Esophagus (tissue), 2 donors: ENCODE data around the gene MT2A. TPM values are rescaled to one million over a fixed set of nuclear protein-coding genes. Genes with fewer than 3 reads are reported as not detected.
A peak's percentile ranks its signal among the peaks of the same experiment; 100 is the strongest.

Experiments used
- H3K27ac ChIP-seq, 2 donors: one replicate each; pipeline ENCODE4 v1.5.1; 2013; ENCODE audit warnings: low read depth in 2 of 2, mild to moderate bottlenecking in 2 of 2, inconsistent platforms in 1 of 2, low read length in 1 of 2, moderate library complexity in 1 of 2
- H3K27me3 ChIP-seq, 2 donors: one replicate each; pipeline ENCODE4 v1.6.1; 2013; ENCODE audit warnings: low read length in 2 of 2, control low read depth in 1 of 2, mild to moderate bottlenecking in 1 of 2; ENCODE audit not compliant: insufficient read depth in 2 of 2, control insufficient read depth in 1 of 2
- H3K36me3 ChIP-seq, 2 donors: one replicate each; pipeline ENCODE4 v1.6.1; 2013; ENCODE audit warnings: low read length in 1 of 2; ENCODE audit not compliant: control insufficient read depth in 2 of 2, insufficient read depth in 2 of 2
- H3K4me1 ChIP-seq, 2 donors: one replicate each; pipeline ENCODE4 v1.6.1; 2013; ENCODE audit warnings: low read length in 1 of 2; ENCODE audit not compliant: control insufficient read depth in 2 of 2, insufficient read depth in 2 of 2
- H3K4me3 ChIP-seq, 2 donors: one replicate each; pipeline ENCODE4 v1.5.1; 2013; ENCODE audit warnings: low read length in 2 of 2, mild to moderate bottlenecking in 2 of 2, low read depth in 1 of 2, moderate library complexity in 1 of 2
- H3K9me3 ChIP-seq, 2 donors: one replicate each; pipeline ENCODE4 v1.6.1; 2013; ENCODE audit warnings: mild to moderate bottlenecking in 2 of 2, low read depth in 1 of 2, low read length in 1 of 2, moderate library complexity in 1 of 2; ENCODE audit not compliant: control insufficient read depth in 2 of 2, insufficient read depth in 1 of 2
- WGBS, 2 donors: extraction: QIAGEN DNeasy Blood & Tissue Kit; methylation state at CpG; one replicate each; pipeline ENCODE4 v1.1.7; 2013; 5-methylcytosine and 5-hydroxymethylcytosine counted together
- polyA plus RNA-seq, 2 donors: library from polyadenylated mRNA; stranded (reverse); fragments of 200-250 nt; gene quantifications; one replicate each; pipeline ENCODE4 v1.2.3, GENCODE V29; 2013
- donor health status: healthy with polysubstance abuse.
- donor health status: Bipolar disorder and iron deficiency.

The MT2A gene
- polyA plus RNA-seq, 2 donors = 264 to 473 TPM

- Histone ChIP-seq H3K36me3 (no peaks in the 10 kb centered on the region), H3K4me1 (peaks cover 0 to 10% of the 10 kb centered on the region in 2 donors), H3K27me3 (peaks cover 0 to 3% of the 10 kb centered on the region in 2 donors), H3K4me3 (peak overlapping the region in 1 of 2 donors; percentile 11), H3K27ac (peak overlapping the region in 1 of 2 donors; percentile 40), H3K9me3 (no peaks in the 10 kb centered on the region)
- WGBS, 2 donors = 7 to 12% methylated on average over 38 to 42 of the region's 42 CpGs
Observed at GRCh38 chr16:56643080-56643778, 34.8 kb downstream of the MT2A start.

GRCh38 chr16:56643833-56644232 is 35.4 kb downstream of the MT2A start:
- Histone ChIP-seq H3K9me3 (no peaks in the 10 kb centered on the region), H3K4me3 (no peak overlapping the region), H3K4me1 (peaks cover 0 to 10% of the 10 kb centered on the region in 2 donors), H3K27me3 (peaks cover 0 to under 1% of the 10 kb centered on the region in 2 donors), H3K27ac (no peak overlapping the region), H3K36me3 (no peaks in the 10 kb centered on the region)
- WGBS, 2 donors = 50 to 61% methylated on average over 5 of the region's 5 CpGs

GRCh38 chr16:56645311-56645710 is 36.9 kb downstream of the MT2A start:
- Histone ChIP-seq H3K4me3 (no peak overlapping the region), H3K27ac (no peak overlapping the region), H3K27me3 (no peaks in the 10 kb centered on the region), H3K36me3 (no peaks in the 10 kb centered on the region), H3K9me3 (no peaks in the 10 kb centered on the region), H3K4me1 (peaks cover 0 to 10% of the 10 kb centered on the region in 2 donors)
- WGBS, 2 donors = 60 to 73% methylated on average over 1 of the region's 1 CpG

- 0% methylated on average over 1 of the region's 1 CpG for WGBS, 2 donors
- Histone ChIP-seq H3K9me3 (no peaks in the 10 kb centered on the region), H3K4me3 (no peak overlapping the region), H3K27ac (no peak overlapping the region), H3K36me3 (no peaks in the 10 kb centered on the region), H3K27me3 (no peaks in the 10 kb centered on the region), H3K4me1 (peaks cover 0 to 10% of the 10 kb centered on the region in 2 donors)
Observed at GRCh38 chr16:56645838-56646237, 37.5 kb downstream of the MT2A start.

- H3K4me1 ChIP-seq = peaks cover 0 to 11% of the 10 kb centered on the region in 2 donors
- no peaks in the 10 kb centered on the region for H3K36me3 ChIP-seq
- H3K27me3 ChIP-seq = no peaks in the 10 kb centered on the region
- H3K4me3 ChIP-seq = no peak overlapping the region
- WGBS, 2 donors = 45 to 55% methylated on average over 33 of the region's 33 CpGs
- H3K9me3 ChIP-seq = no peaks in the 10 kb centered on the region
- H3K27ac ChIP-seq = no peak overlapping the region
Observed at GRCh38 chr16:56647641-56648431, 39.5 kb downstream of the MT2A start.

- Histone ChIP-seq H3K4me1 (peaks cover 0 to 2% of the 10 kb centered on the region in 2 donors), H3K27ac (no peak overlapping the region), H3K27me3 (no peaks in the 10 kb centered on the region), H3K36me3 (no peaks in the 10 kb centered on the region), H3K4me3 (no peak overlapping the region), H3K9me3 (no peaks in the 10 kb centered on the region)
- 85 to 92% methylated on average over 2 of the region's 2 CpGs for WGBS, 2 donors
Observed at GRCh38 chr16:56649271-56649670, 40.9 kb downstream of the MT2A start.

GRCh38 chr16:56649820-56650219 is 41.4 kb downstream of the MT2A start:
- no peak overlapping the region for H3K27ac ChIP-seq
- no peaks in the 10 kb centered on the region for H3K36me3 ChIP-seq
- 44 to 56% methylated on average over 3 of the region's 3 CpGs for WGBS, 2 donors
- H3K9me3 ChIP-seq = no peaks in the 10 kb centered on the region
- H3K27me3 ChIP-seq = no peaks in the 10 kb centered on the region
- H3K4me3 ChIP-seq = no peak overlapping the region
- H3K4me1 ChIP-seq = peaks cover 0 to 2% of the 10 kb centered on the region in 2 donors

- Histone ChIP-seq H3K27me3 (no peaks in the 10 kb centered on the region), H3K27ac (no peak within 1 kb of the TSS), H3K9me3 (no peaks in the 10 kb centered on the region), H3K36me3 (no peaks in the 10 kb centered on the region), H3K4me3 (no peak within 1 kb of the TSS), H3K4me1 (peaks cover 0 to 2% of the 10 kb centered on the region in 2 donors)
- 73 to 80% methylated on average over 7 of the region's 7 CpGs for WGBS, 2 donors
Observed at GRCh38 chr16:56651586-56651985, 43.2 kb downstream of the MT2A start, which contains the start of gene MT1B. TSS of gene MT1B (plus strand) at chr16:56651886. CDS start at chr16:56651954, 68 bp downstream.

GRCh38 chr16:56652600-56652999 is 44.2 kb downstream of the MT2A start:
- Histone ChIP-seq H3K27ac (no peak overlapping the region), H3K27me3 (no peaks in the 10 kb centered on the region), H3K4me3 (no peak overlapping the region), H3K36me3 (no peaks in the 10 kb centered on the region), H3K9me3 (no peaks in the 10 kb centered on the region), H3K4me1 (peaks cover 0 to 5% of the 10 kb centered on the region in 2 donors)
- 40 to 53% methylated on average over 1 of the region's 1 CpG for WGBS, 2 donors
